Heart right ventricle (tissue), 16 donors: ENCODE data around the gene CENPP. TPM values are rescaled to one million over a fixed set of nuclear protein-coding genes. Genes with fewer than 3 reads are reported as not detected.

Experiments used
- ATAC-seq, 8 donors: fragments of 200-7000 bp; cut with Tn5 transposase; one replicate each; pipeline ENCODE4 v1.9.1; 2020; ENCODE audit warnings: mild to moderate bottlenecking in 8 of 8, moderate library complexity in 8 of 8, moderate number of reproducible peaks in 1 of 8
- DNase-seq, 2 donors: peaks; one replicate each; pipeline ENCODE4 v3.0.0-alpha.2; 2020
- H3K27ac ChIP-seq, 10 donors: fragments of 200-600 bp; sonication (generic) in 2 of 10; one replicate each; pipeline versions ENCODE4 v1.5.0 to v1.8.0; 2020 to 2022; ENCODE audit warnings: mild to moderate bottlenecking in 3 of 10
- H3K27me3 ChIP-seq, 7 donors: fragments of 200-600 bp; one replicate each; pipeline ENCODE4 v1.8.0; 2021 to 2022; ENCODE audit warnings: mild to moderate bottlenecking in 2 of 7
- H3K36me3 ChIP-seq, 9 donors: fragments of 200-600 bp; sonication (generic) in 1 of 9; one replicate each; pipeline versions ENCODE4 v1.5.0 to v1.8.0; 2020 to 2022; ENCODE audit warnings: mild to moderate bottlenecking in 2 of 9
- H3K4me1 ChIP-seq, 9 donors: fragments of 200-600 bp; sonication (generic) in 1 of 9; one replicate each; pipeline versions ENCODE4 v1.5.0 to v1.8.0; 2020 to 2022; ENCODE audit warnings: mild to moderate bottlenecking in 4 of 9
- H3K4me3 ChIP-seq, 10 donors: fragments of 200-600 bp; sonication (generic) in 2 of 10; one replicate each; pipeline versions ENCODE4 v1.5.0 to v1.8.0; 2020 to 2022; ENCODE audit warnings: mild to moderate bottlenecking in 7 of 10, moderate library complexity in 2 of 10
- H3K9me3 ChIP-seq, 11 donors: fragments of 200-600 bp in 10 of 11; sonication (generic) in 2 of 11; one replicate each; pipeline versions ENCODE4 v1.5.0 to v1.8.0; 2013 to 2022; ENCODE audit warnings: mild to moderate bottlenecking in 2 of 11, control low read depth in 1 of 11, moderate library complexity in 1 of 11
- WGBS, 2 donors: extraction: QIAGEN DNeasy Blood & Tissue Kit; methylation state at CpG; one replicate each; pipeline ENCODE4 v1.1.7; 2013; ENCODE audit warnings: inconsistent platforms in 1 of 2; 5-methylcytosine and 5-hydroxymethylcytosine counted together
- intact Hi-C, 10 donors: fragments of 100-400 bp; cut with DNase I; formaldehyde crosslinking; loops; one replicate each; pipeline versions ENCODE4 v1.11.1 to v1.14.2; 2022
- polyA plus RNA-seq, 2 donors: library from polyadenylated mRNA; stranded (reverse); fragments of 200-250 nt; gene quantifications; one replicate each; pipeline ENCODE4 v1.2.3, GENCODE V29; 2013
- total RNA-seq, 10 donors: library from RNA; stranded (reverse); fragmentation: NEBNext Ultra II Directional in 3 of 10; extraction: Animal tissue kit (Norgen Biotek cat#: 25700) in 3 of 10; gene quantifications; one replicate each; pipeline versions ENCODE4 v1.2.1 to v1.2.4, GENCODE V29; 2021 to 2023
- TF ChIP-seq, protein P1 (sequence below), 9 donors: fragments of 200-600 bp; sonication (generic) in 2 of 9; IDR thresholded peaks; one replicate each; pipeline versions ENCODE4 v1.5.0 to v1.8.0; 2021 to 2022; ENCODE audit warnings: antibody characterized with exemption in 9 of 9, mild to moderate bottlenecking in 5 of 9, moderate library complexity in 1 of 9
- donor health status: Arrhythmogenic right ventricular cardiomyopathy.
- donor health status: ischemic (EF 13 %, LVEDD 7.1; RV severe dilation, severe dysfunction).
- donor health status: healthy with polysubstance abuse.
- donor health status: DM: no; HTN: yes; CAD: no.
- donor health status: DM: no; HTN: no; CAD: no.
- donor health status: ischemic (EF 25% LVEDD 6.9; RV normal size, moderate dysfunction).
- donor health status: ischemic (EF 25% LVEDD 5.7; RV mildly dilated, moderate dysfunction).
- donor health status: healthy.
- donor health status: DM: yes; HTN: yes; CAD: no.
- donor health status: Ischemic cardiomyopathy.
- donor health status: ischemic (EF 35%, LVEDD 5.7; RV mildly dilated, moderate dysfunction).
- donor health status: nonischemic (EF 11% LVEDD 7.7; RV severe dilation, severe dysfunction).
- donor health status: DM: yes; HTN: yes; CAD: no.
- donor health status: PGD.
- donor health status: ischemic (EF 29% LVEDD 5.4; RV normal size, mild dysfunction).
- donor health status: nonischemic (EF 23%, LVEDD 6.1; RV moderate dilation, normal function).

The CENPP gene
- total and polyA plus RNA-seq, 12 donors = 1.3 to 5.2 (median 2.8) TPM

DNA sequence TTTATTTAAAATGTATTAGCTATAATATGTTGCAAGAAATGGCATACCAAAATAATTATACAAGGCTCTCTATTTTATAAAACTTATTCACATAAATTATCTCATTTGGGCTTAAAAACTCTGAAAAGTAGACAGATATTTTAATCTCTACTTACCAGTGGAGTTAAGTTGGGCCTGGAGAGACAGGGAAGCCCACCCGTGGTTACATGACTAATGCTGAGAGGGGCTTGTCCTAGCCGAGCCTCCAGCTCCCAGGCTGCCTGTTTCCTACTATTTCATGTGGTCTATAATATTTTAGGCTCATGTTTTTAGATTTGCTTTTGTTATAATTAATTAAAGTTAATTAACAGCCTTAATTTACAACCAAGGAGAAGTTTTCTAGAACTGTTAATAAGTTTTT, 177.4 kb downstream of the CENPP start:
- Histone ChIP-seq H3K27ac (no peak overlapping the region), H3K9me3 (no peaks in the 10 kb centered on the region), H3K4me3 (no peak overlapping the region), H3K4me1 (peaks cover 7 to 62% (median 33%) of the 10 kb centered on the region in 9 donors), H3K27me3 (no peaks in the 10 kb centered on the region), H3K36me3 (peaks cover 0 to 4% (median 0%) of the 10 kb centered on the region in 9 donors)
- intact Hi-C loops = loop anchor here in 3 of 10 donors (10.0 kb wide), 3 partner anchors 92 to 132 kb away; no protein-coding TSS in a partner anchor
- DNase-seq (no peak), ATAC-seq (no peak)
- WGBS, 2 donors = 87 to 93% methylated on average over 2 of the region's 2 CpGs
- TF ChIP-seq, protein P1, sequence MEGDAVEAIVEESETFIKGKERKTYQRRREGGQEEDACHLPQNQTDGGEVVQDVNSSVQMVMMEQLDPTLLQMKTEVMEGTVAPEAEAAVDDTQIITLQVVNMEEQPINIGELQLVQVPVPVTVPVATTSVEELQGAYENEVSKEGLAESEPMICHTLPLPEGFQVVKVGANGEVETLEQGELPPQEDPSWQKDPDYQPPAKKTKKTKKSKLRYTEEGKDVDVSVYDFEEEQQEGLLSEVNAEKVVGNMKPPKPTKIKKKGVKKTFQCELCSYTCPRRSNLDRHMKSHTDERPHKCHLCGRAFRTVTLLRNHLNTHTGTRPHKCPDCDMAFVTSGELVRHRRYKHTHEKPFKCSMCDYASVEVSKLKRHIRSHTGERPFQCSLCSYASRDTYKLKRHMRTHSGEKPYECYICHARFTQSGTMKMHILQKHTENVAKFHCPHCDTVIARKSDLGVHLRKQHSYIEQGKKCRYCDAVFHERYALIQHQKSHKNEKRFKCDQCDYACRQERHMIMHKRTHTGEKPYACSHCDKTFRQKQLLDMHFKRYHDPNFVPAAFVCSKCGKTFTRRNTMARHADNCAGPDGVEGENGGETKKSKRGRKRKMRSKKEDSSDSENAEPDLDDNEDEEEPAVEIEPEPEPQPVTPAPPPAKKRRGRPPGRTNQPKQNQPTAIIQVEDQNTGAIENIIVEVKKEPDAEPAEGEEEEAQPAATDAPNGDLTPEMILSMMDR (IDR thresholded peaks at IDR 0.05) = no peak

GRCh38 chr9:92504881-92505280, 179.1 kb downstream of the CENPP start:
- no peaks in the 10 kb centered on the region for H3K9me3 ChIP-seq
- no peaks in the 10 kb centered on the region for H3K27me3 ChIP-seq
- H3K4me1 ChIP-seq = peaks cover 7 to 66% (median 39%) of the 10 kb centered on the region in 9 donors
- peak overlapping the region in 3 of 10 donors; percentile 4 to 72 (median 31) for H3K27ac ChIP-seq
- peaks cover 0 to 8% (median 0%) of the 10 kb centered on the region in 9 donors for H3K36me3 ChIP-seq
- intact Hi-C loops = loop anchor here in 4 of 10 donors (5.0 to 10.0 kb wide), 4 partner anchors 90 to 130 kb away; no protein-coding TSS in a partner anchor
- H3K4me3 ChIP-seq = no peak overlapping the region
- WGBS, 2 donors = 97% methylated on average over 2 of the region's 2 CpGs
- no peak for ATAC-seq
- TF ChIP-seq, protein P1 (IDR thresholded peaks at IDR 0.05) = no peak
- DNase-seq = no peak

DNA sequence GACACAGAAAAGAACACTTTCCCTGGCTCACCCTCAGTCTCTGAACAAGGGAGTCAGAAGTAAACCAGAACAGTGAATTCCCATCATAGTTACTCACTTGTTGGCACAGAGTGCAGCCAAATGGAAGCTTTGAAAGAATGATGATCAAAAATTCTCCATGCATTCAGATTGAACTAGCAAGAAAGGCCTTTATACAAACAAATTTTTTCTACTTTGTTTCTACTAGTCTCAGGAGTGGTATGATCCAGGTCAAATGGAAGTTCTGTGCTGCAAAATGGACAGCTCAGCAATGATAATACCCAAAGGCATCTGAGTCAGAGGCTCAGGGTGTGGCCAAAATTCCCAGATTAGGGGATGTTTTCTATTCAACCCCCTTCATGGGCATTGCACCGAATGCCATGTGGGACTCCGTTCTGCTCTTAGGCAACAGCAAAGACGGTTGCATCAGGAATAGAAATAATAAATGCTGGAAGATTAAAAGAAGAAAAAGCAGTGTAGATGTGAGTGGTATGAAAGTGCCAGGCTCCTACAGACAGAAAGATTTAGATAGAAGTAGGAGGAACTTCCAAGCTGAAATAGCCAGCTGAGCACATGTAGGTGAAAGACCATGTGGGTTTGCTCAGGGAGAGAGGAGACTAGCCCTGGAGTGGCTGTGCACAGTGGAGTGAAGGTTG, 180.6 kb downstream of the CENPP start:
- intact Hi-C loops = loop anchor here in 4 of 10 donors (5.0 to 10.0 kb wide), 4 partner anchors 88 to 128 kb away; no protein-coding TSS in a partner anchor
- TF ChIP-seq, protein P1 (IDR thresholded peaks at IDR 0.05) = no peak
- 73 to 80% methylated on average over 3 of the region's 3 CpGs for WGBS, 2 donors
- Histone ChIP-seq H3K27me3 (no peaks in the 10 kb centered on the region), H3K4me1 (peaks cover 7 to 65% (median 39%) of the 10 kb centered on the region in 9 donors), H3K4me3 (no peak overlapping the region), H3K9me3 (no peaks in the 10 kb centered on the region), H3K27ac (peak overlapping the region in 9 of 10 donors; percentile 26 to 72 (median 53)), H3K36me3 (peaks cover 0 to 4% (median 0%) of the 10 kb centered on the region in 9 donors)
- ATAC-seq (peak; percentile 36 to 79 (median 54)), DNase-seq (no peak)

- peaks cover 0 to 4% (median 0%) of the 10 kb centered on the region in 9 donors for H3K36me3 ChIP-seq
- no peaks in the 10 kb centered on the region for H3K27me3 ChIP-seq
- peaks cover 7 to 59% (median 39%) of the 10 kb centered on the region in 9 donors for H3K4me1 ChIP-seq
- DNase-seq (no peak), ATAC-seq (peak in 1 of 8 donors; percentile 25)
- TF ChIP-seq, protein P1 (IDR thresholded peaks at IDR 0.05) = no peak
- H3K9me3 ChIP-seq = no peaks in the 10 kb centered on the region
- H3K4me3 ChIP-seq = no peak overlapping the region
- intact Hi-C loops = loop anchor here in 4 of 10 donors (5.0 to 10.0 kb wide), 4 partner anchors 88 to 128 kb away; no protein-coding TSS in a partner anchor
- peak overlapping the region in 7 of 10 donors; percentile 2 to 72 (median 56) for H3K27ac ChIP-seq
- WGBS, 2 donors = 86 to 95% methylated on average over 2 of the region's 2 CpGs
These were observed 181.3 kb downstream of the CENPP start for GRCh38 chr9:92507005-92507404.
